CD14-positive monocyte (primary cell): Measurements from ENCODE around the gene MNDA. TPM values are rescaled to one million over a fixed set of nuclear protein-coding genes. Genes with fewer than 3 reads are reported as not detected.
"Not testable (repeated sequence)": the region's sequence is repeated elsewhere in the genome, so short reads cannot be mapped to it uniquely, and the experiment has no call there.

ENCODE experiments used
- DNase-seq, 3 donors: peaks; one replicate each; pipeline ENCODE4 v3.0.0-alpha.2; 2011 to 2022
- H2AFZ ChIP-seq: 2 replicates; pipeline ENCODE4 v1.6.0; 2012; ENCODE audit warnings: mild to moderate bottlenecking, low read depth, low read length, inconsistent platforms; ENCODE audit not compliant: insufficient read depth, poor library complexity, severe bottlenecking
- H3K27ac ChIP-seq, 2 donors: 1 replicate in 1 of 2; 2 replicates in 1 of 2; pipeline ENCODE4 v1.5.1; 2012 to 2013; ENCODE audit warnings: low read length in 2 of 2, control low read depth in 1 of 2, inconsistent platforms in 1 of 2, low read depth in 1 of 2, mild to moderate bottlenecking in 1 of 2
- H3K27me3 ChIP-seq, 2 donors: one replicate each; pipeline versions ENCODE4 v1.6.0 to v1.6.1; 2011 to 2013; ENCODE audit warnings: low read length in 2 of 2; ENCODE audit not compliant: control insufficient read depth in 2 of 2, insufficient read depth in 2 of 2
- H3K36me3 ChIP-seq, 2 donors: replicated peaks in 1 of 2; 1 replicate in 1 of 2; 2 replicates in 1 of 2; pipeline versions ENCODE4 v1.5.1 to v1.6.1; 2012 to 2013; ENCODE audit warnings: low read length in 2 of 2, control low read depth in 1 of 2, inconsistent platforms in 1 of 2, mild to moderate bottlenecking in 1 of 2; ENCODE audit not compliant: insufficient read depth in 2 of 2, control insufficient read depth in 1 of 2
- H3K4me1 ChIP-seq, 2 donors: 1 replicate in 1 of 2; 2 replicates in 1 of 2; pipeline versions ENCODE4 v1.5.1 to v1.6.1; 2012 to 2013; ENCODE audit warnings: low read length in 2 of 2, control low read depth in 1 of 2, inconsistent platforms in 1 of 2, mild to moderate bottlenecking in 1 of 2, moderate library complexity in 1 of 2; ENCODE audit not compliant: insufficient read depth in 2 of 2, control insufficient read depth in 1 of 2
- H3K4me2 ChIP-seq: replicated peaks from 2 replicates; pipeline ENCODE3; 2012; ENCODE audit warnings: low read length, moderate library complexity, mild to moderate bottlenecking; ENCODE audit not compliant: poor library complexity, severe bottlenecking; ENCODE audit errors: extremely low read depth
- H3K4me3 ChIP-seq, 3 experiments: fragments of 200-600 bp in 1 of 3; sonication (generic) in 1 of 3; replicated peaks in 1 of 3; 1 replicate in 2 of 3; 2 replicates in 1 of 3; pipeline ENCODE4 v1.5.1; 2011 to 2013; ENCODE audit warnings: low read length in 3 of 3, mild to moderate bottlenecking in 3 of 3, control low read depth in 2 of 3, low read depth in 2 of 3, inconsistent platforms in 1 of 3, moderate library complexity in 1 of 3
- H3K79me2 ChIP-seq: 2 replicates; pipeline ENCODE4 v1.6.0; 2012; ENCODE audit warnings: mild to moderate bottlenecking, control low read depth, inconsistent platforms, low read length, moderate library complexity; ENCODE audit not compliant: insufficient read depth
- H3K9ac ChIP-seq: 2 replicates; pipeline ENCODE4 v1.6.0; 2017; ENCODE audit warnings: low read length, mild to moderate bottlenecking; ENCODE audit not compliant: insufficient read depth, poor library complexity, severe bottlenecking
- H3K9me3 ChIP-seq, 2 donors: replicated peaks in 1 of 2; 1 replicate in 1 of 2; 2 replicates in 1 of 2; pipeline versions ENCODE4 v1.5.1 to v1.6.1; 2012 to 2013; ENCODE audit warnings: low read length in 2 of 2, control low read depth in 1 of 2; ENCODE audit not compliant: control insufficient read depth in 1 of 2, insufficient read depth in 1 of 2
- H4K20me1 ChIP-seq: 2 replicates; pipeline ENCODE4 v1.6.0; 2012; ENCODE audit warnings: mild to moderate bottlenecking, low read length, control low read depth, moderate library complexity; ENCODE audit not compliant: insufficient read depth
- H3K27ac Mint-ChIP-seq, 7 donors: one replicate each; pipeline ENCODE4 v1.8.0; 2020; ENCODE audit warnings: mild to moderate bottlenecking in 7 of 7, mixed read lengths in 7 of 7, moderate library complexity in 6 of 7, inconsistent platforms in 2 of 7
- H3K27me3 Mint-ChIP-seq, 3 donors: one replicate each; pipeline ENCODE4 v1.8.0; 2021 to 2022; ENCODE audit warnings: low read depth in 3 of 3, mild to moderate bottlenecking in 3 of 3, mixed read lengths in 3 of 3, moderate library complexity in 3 of 3, inconsistent platforms in 1 of 3
- H3K36me3 Mint-ChIP-seq, 2 donors: one replicate each; pipeline ENCODE4 v1.8.0; 2020; ENCODE audit warnings: mixed read lengths in 2 of 2, inconsistent platforms in 1 of 2, mild to moderate bottlenecking in 1 of 2
- H3K4me1 Mint-ChIP-seq: one replicate; pipeline ENCODE4 v1.8.0; 2020; ENCODE audit warnings: mild to moderate bottlenecking, mixed read lengths
- H3K4me3 Mint-ChIP-seq, 2 donors: one replicate each; pipeline ENCODE4 v1.8.0; 2020; ENCODE audit warnings: mild to moderate bottlenecking in 2 of 2, mixed read lengths in 2 of 2, moderate library complexity in 1 of 2
- H3K9me3 Mint-ChIP-seq, 7 donors: one replicate each; pipeline ENCODE4 v1.8.0; 2020 to 2022; ENCODE audit warnings: mixed read lengths in 7 of 7, mild to moderate bottlenecking in 6 of 7, moderate library complexity in 6 of 7, inconsistent platforms in 2 of 7
- WGBS: methylation state at CpG from one replicate; pipeline ENCODE4 v1.1.5; 2013; ENCODE audit warnings: missing lambda C conversion rate; ENCODE audit not compliant: insufficient coverage; 5-methylcytosine and 5-hydroxymethylcytosine counted together
- intact Hi-C, 2 donors: fragments of 100-400 bp; cut with micrococcal nuclease; formaldehyde crosslinking; loops; one replicate each; pipeline versions ENCODE4 v1.15.0 to v1.15.1; 2023
- polyA plus RNA-seq, 3 donors: library from polyadenylated mRNA; depleted of rRNA in 1 of 3; unstranded in 2 of 3; stranded (reverse) in 1 of 3; fragments of 300-500 nt in 2 of 3; fragments of >200 nt in 1 of 3; fragmentation: Illumina TruSeq in 2 of 3; gene quantifications; 1 replicate in 2 of 3; 2 replicates in 1 of 3; pipeline ENCODE4 v1.2.3, GENCODE V29; 2012 to 2021
- TF ChIP-seq, protein P1 (sequence below): fragments of 200-600 bp; IDR thresholded peaks from one replicate; pipeline ENCODE4 v1.8.0; 2022; ENCODE audit warnings: antibody characterized with exemption, mild to moderate bottlenecking

The MNDA gene
- polyA plus RNA-seq, 3 donors = 365 to 1,917 (median 1,418) TPM

DNA sequence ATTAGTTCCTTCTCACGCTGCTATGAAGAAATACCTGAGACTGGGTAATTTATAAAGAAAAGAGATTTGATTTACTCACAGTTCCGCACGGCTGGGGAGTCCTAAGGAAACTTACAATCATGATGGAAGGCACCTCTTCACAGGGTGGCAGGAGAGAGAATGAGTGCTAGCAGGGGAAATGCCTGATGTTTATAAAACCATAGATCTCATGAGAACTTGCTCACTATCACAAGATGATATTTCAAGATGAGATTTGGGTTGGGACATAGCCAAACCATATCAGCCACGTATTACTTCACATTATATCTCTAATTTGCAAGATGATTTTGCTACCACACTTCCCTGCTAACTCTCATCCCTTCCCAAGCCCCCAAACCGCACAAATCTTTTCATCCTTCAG, 9.1 kb downstream of the MNDA start:
- Histone ChIP-seq H3K79me2 (peaks cover 99% of the 10 kb centered on the region), H3K4me1 (peaks cover 44 to 69% of the 10 kb centered on the region in 2 donors), H3K36me3 (peaks cover 71 to 77% of the 10 kb centered on the region in 2 donors), H3K9ac (peak overlapping the region; percentile 73), H4K20me1 (peaks cover 100% of the 10 kb centered on the region), H3K4me3 (peak overlapping the region; percentile 16 to 100 (median 92)), H3K27me3 (no peaks in the 10 kb centered on the region), H2AFZ (no peak overlapping the region), H3K27ac (peak overlapping the region in 1 of 2 donors; percentile 69), H3K4me2 (peak overlapping the region; percentile 80), H3K9me3 (no peaks in the 10 kb centered on the region)
- intact Hi-C loops = loop anchor here in 1 of 2 donors (5.0 kb wide), 1 partner anchor 43 kb away; no protein-coding TSS in a partner anchor
- no peaks in the 10 kb centered on the region for H3K27me3 Mint-ChIP-seq
- DNase-seq = peak in 1 of 3 donors; percentile 25
- TF ChIP-seq, protein P1, sequence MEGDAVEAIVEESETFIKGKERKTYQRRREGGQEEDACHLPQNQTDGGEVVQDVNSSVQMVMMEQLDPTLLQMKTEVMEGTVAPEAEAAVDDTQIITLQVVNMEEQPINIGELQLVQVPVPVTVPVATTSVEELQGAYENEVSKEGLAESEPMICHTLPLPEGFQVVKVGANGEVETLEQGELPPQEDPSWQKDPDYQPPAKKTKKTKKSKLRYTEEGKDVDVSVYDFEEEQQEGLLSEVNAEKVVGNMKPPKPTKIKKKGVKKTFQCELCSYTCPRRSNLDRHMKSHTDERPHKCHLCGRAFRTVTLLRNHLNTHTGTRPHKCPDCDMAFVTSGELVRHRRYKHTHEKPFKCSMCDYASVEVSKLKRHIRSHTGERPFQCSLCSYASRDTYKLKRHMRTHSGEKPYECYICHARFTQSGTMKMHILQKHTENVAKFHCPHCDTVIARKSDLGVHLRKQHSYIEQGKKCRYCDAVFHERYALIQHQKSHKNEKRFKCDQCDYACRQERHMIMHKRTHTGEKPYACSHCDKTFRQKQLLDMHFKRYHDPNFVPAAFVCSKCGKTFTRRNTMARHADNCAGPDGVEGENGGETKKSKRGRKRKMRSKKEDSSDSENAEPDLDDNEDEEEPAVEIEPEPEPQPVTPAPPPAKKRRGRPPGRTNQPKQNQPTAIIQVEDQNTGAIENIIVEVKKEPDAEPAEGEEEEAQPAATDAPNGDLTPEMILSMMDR = no peak
- no CpG with 5 or more reads among the region's 5 CpGs for WGBS
- peaks cover 68% of the 10 kb centered on the region for H3K4me1 Mint-ChIP-seq
- peaks cover 69 to 87% of the 10 kb centered on the region in 2 donors for H3K36me3 Mint-ChIP-seq
- H3K27ac Mint-ChIP-seq = peak overlapping the region; percentile 64 to 88 (median 71)
- H3K9me3 Mint-ChIP-seq = no peaks in the 10 kb centered on the region
- H3K4me3 Mint-ChIP-seq = peak overlapping the region; percentile 48 to 82

DNA sequence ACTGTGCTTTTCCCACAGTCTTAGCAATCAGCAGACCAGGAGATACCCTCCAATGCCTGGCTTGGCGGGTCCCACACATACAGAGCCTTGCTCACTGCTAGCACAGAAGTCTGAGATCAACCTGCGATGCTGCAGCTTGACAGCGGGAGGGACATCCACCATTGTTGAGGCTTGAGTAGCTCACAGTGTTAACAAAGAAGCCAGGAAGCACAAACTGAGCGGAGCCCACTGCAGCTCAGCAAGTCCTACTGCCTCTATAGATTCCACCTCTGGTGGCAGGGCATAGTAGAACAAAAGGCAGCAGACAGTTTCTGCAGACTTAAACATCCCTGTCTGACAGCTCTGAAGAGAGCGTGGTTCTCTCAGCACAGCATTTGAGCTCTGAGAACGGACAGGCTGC, 33.4 kb downstream of the MNDA start:
- H3K36me3 Mint-ChIP-seq = no peaks in the 10 kb centered on the region
- Histone ChIP-seq H3K4me2 (no peak overlapping the region), H3K4me3 (no peak overlapping the region), H3K4me1 (no peaks in the 10 kb centered on the region), H3K27ac (no peak overlapping the region), H3K27me3 (peaks cover 0 to 2% of the 10 kb centered on the region in 2 donors), H2AFZ (no peak overlapping the region), H3K9me3 (peaks cover 3 to 6% of the 10 kb centered on the region in 2 donors), H3K79me2 (no peaks in the 10 kb centered on the region), H3K36me3 (no peaks in the 10 kb centered on the region), H4K20me1 (no peaks in the 10 kb centered on the region), H3K9ac (no peak overlapping the region)
- peaks cover 10 to 28% (median 20%) of the 10 kb centered on the region in 7 donors for H3K9me3 Mint-ChIP-seq
- no peaks in the 10 kb centered on the region for H3K27me3 Mint-ChIP-seq
- peak overlapping the region in 1 of 7 donors; percentile 26 for H3K27ac Mint-ChIP-seq
- intact Hi-C loops = no loop called here
- no peak overlapping the region for H3K4me3 Mint-ChIP-seq
- no peaks in the 10 kb centered on the region for H3K4me1 Mint-ChIP-seq
- WGBS = 80% methylated on average over 5 of the region's 6 CpGs
- TF ChIP-seq, protein P1 = no peak
- DNase-seq = no peak

DNA sequence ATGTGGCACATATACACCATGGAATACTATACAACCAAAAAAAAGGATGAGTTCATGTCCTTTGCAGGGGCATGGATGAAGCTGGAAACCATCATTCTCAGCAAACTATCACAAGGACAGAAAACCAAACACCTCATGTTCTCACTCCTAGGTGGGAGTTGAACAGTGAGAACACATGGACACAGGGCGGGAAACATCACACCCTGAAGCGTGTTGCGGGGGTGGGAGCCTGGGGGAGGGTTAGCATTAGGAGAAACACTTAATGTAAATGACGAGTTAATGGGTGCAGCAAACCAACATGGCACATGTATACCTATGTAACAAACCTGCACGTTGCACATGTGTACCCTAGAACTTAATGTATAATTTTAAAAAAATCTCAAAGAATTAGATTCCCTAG, 39.3 kb downstream of the MNDA start:
- H3K27me3 ChIP-seq, H3K27ac ChIP-seq, DNase-seq, intact Hi-C loops, H3K4me1 Mint-ChIP-seq, H3K4me2 ChIP-seq, H3K36me3 ChIP-seq, H4K20me1 ChIP-seq, H3K9me3 ChIP-seq, H3K36me3 Mint-ChIP-seq, H3K4me1 ChIP-seq, H3K4me3 ChIP-seq, H3K9ac ChIP-seq, H3K27ac Mint-ChIP-seq, H2AFZ ChIP-seq, H3K79me2 ChIP-seq, H3K27me3 Mint-ChIP-seq, H3K4me3 Mint-ChIP-seq: not testable (repeated sequence)
- H3K9me3 Mint-ChIP-seq = peaks cover 4 to 14% (median 6%) of the 10 kb centered on the region in 7 donors
- WGBS = no CpG with 5 or more reads among the region's 5 CpGs
